Calu3 (cell line): ENCODE results near the gene PTPRE. TPM values are rescaled to one million over a fixed set of nuclear protein-coding genes. Genes with fewer than 3 reads are reported as not detected.

Experiments used
- BruUV-seq: library from RNA; stranded (reverse); fragments of 400-500 nt; replicated peaks from 2 replicates; lab custom pipeline; 2021; lab: Mats Ljungman, UMichigan
- CTCF ChIA-PET: fragments of 300-600 bp; sonication (Branson Sonifier 250); formaldehyde crosslinking; loops from one replicate; lab custom pipeline; 2022; ENCODE audit warnings: antibody characterized with exemption; lab: Charles Lee
- DNase-seq: peaks from one replicate; pipeline ENCODE4 v3.0.0; 2022
- H3K27ac Mint-ChIP-seq: one replicate; pipeline ENCODE4 v1.8.0; 2022; ENCODE audit warnings: mixed read lengths; ENCODE audit not compliant: unreplicated experiment
- H3K27me3 Mint-ChIP-seq: one replicate; pipeline ENCODE4 v1.8.0; 2022; ENCODE audit warnings: mixed read lengths; ENCODE audit not compliant: unreplicated experiment
- H3K36me3 Mint-ChIP-seq: one replicate; pipeline ENCODE4 v1.8.0; 2022; ENCODE audit warnings: mild to moderate bottlenecking, moderate library complexity, mixed read lengths; ENCODE audit not compliant: insufficient read depth, unreplicated experiment
- H3K4me1 Mint-ChIP-seq: one replicate; pipeline ENCODE4 v1.8.0; 2022; ENCODE audit warnings: mild to moderate bottlenecking, low read depth, mixed read lengths; ENCODE audit not compliant: unreplicated experiment
- H3K4me3 Mint-ChIP-seq: one replicate; pipeline ENCODE4 v1.8.0; 2022; ENCODE audit warnings: mild to moderate bottlenecking, low read depth, moderate library complexity, mixed read lengths; ENCODE audit not compliant: unreplicated experiment
- H3K9me3 Mint-ChIP-seq: one replicate; pipeline ENCODE4 v1.8.0; 2022; ENCODE audit warnings: low read depth, mixed read lengths; ENCODE audit not compliant: unreplicated experiment
- CTCF ChIP-seq: fragments of 200-600 bp; IDR thresholded peaks from one replicate; pipeline ENCODE4 v1.8.0; 2022; ENCODE audit warnings: antibody characterized with exemption; ENCODE audit not compliant: unreplicated experiment
- intact Hi-C: fragments of 100-400 bp; cut with micrococcal nuclease; formaldehyde crosslinking; loops from one replicate; pipeline ENCODE4 v1.10.0; 2022; ENCODE audit not compliant: unreplicated experiment
- total RNA-seq: library from RNA; stranded (reverse); gene quantifications from 2 replicates; pipeline ENCODE4 v1.2.3, GENCODE V29; 2022

Gene PTPRE
- total RNA-seq, 1 experiment from 2014 or later: 7.6 TPM

- CTCF ChIA-PET: interaction anchor here (0.6 to 1.4 kb wide), 5 partner anchors 11 to 122 kb away, joined by 3 to 4 read pairs (median 4); partner anchors contain the start of gene PTPRE
- peak overlapping the region; percentile 30 for H3K4me3 Mint-ChIP-seq
- DNase-seq: no peak
- H3K4me1 Mint-ChIP-seq: peaks cover 32% of the 10 kb centered on the region
- H3K36me3 Mint-ChIP-seq: no peaks in the 10 kb centered on the region
- no TSS peak for BruUV-seq
- intact Hi-C loops: loop anchor here (1.0 kb wide), 1 partner anchor 46 kb away; no protein-coding TSS in a partner anchor
- peak overlapping the region; percentile 94 for H3K27ac Mint-ChIP-seq
- H3K9me3 Mint-ChIP-seq: no peaks in the 10 kb centered on the region
- H3K27me3 Mint-ChIP-seq: no peaks in the 10 kb centered on the region
- TF ChIP-seq CTCF: no peak
Observed at GRCh38 chr10:127991543-127992255, 84.8 kb downstream of the PTPRE start.

DNA sequence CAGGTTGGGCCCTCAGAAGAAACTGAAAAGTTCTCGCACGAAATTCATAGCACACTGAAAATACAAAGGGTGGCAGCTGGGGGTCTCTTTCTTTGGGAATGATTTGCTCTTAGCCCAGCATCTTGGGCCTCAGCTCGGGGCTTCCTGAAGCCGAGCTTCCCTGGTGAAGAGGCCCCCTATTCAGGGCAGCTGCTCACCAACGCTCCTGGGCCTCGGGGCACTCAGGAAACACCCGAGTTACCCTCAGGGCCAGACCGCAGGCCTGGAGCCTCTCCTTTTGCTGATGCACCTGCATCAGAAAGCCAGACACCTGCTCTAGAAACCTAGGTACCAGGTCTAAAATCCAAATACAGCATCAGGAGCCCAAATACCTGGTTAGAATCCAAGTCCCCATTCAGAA, 85.5 kb downstream of the PTPRE start:
- no peaks in the 10 kb centered on the region for H3K36me3 Mint-ChIP-seq
- no peak overlapping the region for H3K4me3 Mint-ChIP-seq
- no peak for DNase-seq
- no peaks in the 10 kb centered on the region for H3K27me3 Mint-ChIP-seq
- BruUV-seq: no TSS peak
- no peak for TF ChIP-seq CTCF
- no peaks in the 10 kb centered on the region for H3K9me3 Mint-ChIP-seq
- CTCF ChIA-PET: no interaction called here
- peak overlapping the region; percentile 94 for H3K27ac Mint-ChIP-seq
- H3K4me1 Mint-ChIP-seq: peaks cover 32% of the 10 kb centered on the region
- intact Hi-C loops: no loop called here

- Mint-ChIP-seq H3K9me3 (no peaks in the 10 kb centered on the region), H3K27me3 (no peaks in the 10 kb centered on the region), H3K4me3 (no peak overlapping the region), H3K27ac (no peak overlapping the region), H3K4me1 (peaks cover 26% of the 10 kb centered on the region), H3K36me3 (no peaks in the 10 kb centered on the region)
- no peak for TF ChIP-seq CTCF
- no TSS peak for BruUV-seq
- intact Hi-C loops: no loop called here
- CTCF ChIA-PET: no interaction called here
- DNase-seq: no peak
Observed at GRCh38 chr10:127993056-127993690, 86.3 kb downstream of the PTPRE start.

GRCh38 chr10:127995939-127996338, 89.0 kb downstream of the PTPRE start:
- no peak for DNase-seq
- no peak for TF ChIP-seq CTCF
- intact Hi-C loops: no loop called here
- CTCF ChIA-PET: no interaction called here
- Mint-ChIP-seq H3K27ac (no peak overlapping the region), H3K4me3 (no peak overlapping the region), H3K27me3 (no peaks in the 10 kb centered on the region), H3K9me3 (no peaks in the 10 kb centered on the region), H3K4me1 (peaks cover 13% of the 10 kb centered on the region), H3K36me3 (no peaks in the 10 kb centered on the region)
- BruUV-seq: no TSS peak
